Peyer's patch (tissue), 4 donors: Measurements from ENCODE around the gene CNTNAP5.

Experiments
- POLR2A ChIP-seq, 2 donors: fragments of 450-650 bp; IDR thresholded peaks; one replicate each; pipeline ENCODE4 v1.5.1; 2017; ENCODE audit warnings: antibody characterized with exemption in 2 of 2, mild to moderate bottlenecking in 2 of 2, moderate library complexity in 2 of 2
- TF ChIP-seq, protein P1 (sequence below), 6 experiments: fragments of 450-650 bp in 4 of 6; fragments of 200-600 bp in 2 of 6; sonication (generic) in 1 of 6; IDR thresholded peaks; one replicate each; pipeline ENCODE4 v1.5.1; 2017 to 2019; ENCODE audit warnings: antibody characterized with exemption in 6 of 6, mild to moderate bottlenecking in 3 of 6, moderate library complexity in 1 of 6

- TF ChIP-seq POLR2A (IDR thresholded peaks at IDR 0.05): no peak
- TF ChIP-seq, protein P1, sequence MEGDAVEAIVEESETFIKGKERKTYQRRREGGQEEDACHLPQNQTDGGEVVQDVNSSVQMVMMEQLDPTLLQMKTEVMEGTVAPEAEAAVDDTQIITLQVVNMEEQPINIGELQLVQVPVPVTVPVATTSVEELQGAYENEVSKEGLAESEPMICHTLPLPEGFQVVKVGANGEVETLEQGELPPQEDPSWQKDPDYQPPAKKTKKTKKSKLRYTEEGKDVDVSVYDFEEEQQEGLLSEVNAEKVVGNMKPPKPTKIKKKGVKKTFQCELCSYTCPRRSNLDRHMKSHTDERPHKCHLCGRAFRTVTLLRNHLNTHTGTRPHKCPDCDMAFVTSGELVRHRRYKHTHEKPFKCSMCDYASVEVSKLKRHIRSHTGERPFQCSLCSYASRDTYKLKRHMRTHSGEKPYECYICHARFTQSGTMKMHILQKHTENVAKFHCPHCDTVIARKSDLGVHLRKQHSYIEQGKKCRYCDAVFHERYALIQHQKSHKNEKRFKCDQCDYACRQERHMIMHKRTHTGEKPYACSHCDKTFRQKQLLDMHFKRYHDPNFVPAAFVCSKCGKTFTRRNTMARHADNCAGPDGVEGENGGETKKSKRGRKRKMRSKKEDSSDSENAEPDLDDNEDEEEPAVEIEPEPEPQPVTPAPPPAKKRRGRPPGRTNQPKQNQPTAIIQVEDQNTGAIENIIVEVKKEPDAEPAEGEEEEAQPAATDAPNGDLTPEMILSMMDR (IDR thresholded peaks at IDR 0.05): no peak
Measured at GRCh38 chr2:124633812-124634211, 608.7 kb downstream of the CNTNAP5 start.
